Activated T-helper 1 cell treated with Interleukin-2 at 50 U/mL for 16 hours (primary cell): ENCODE measurements around the gene PTPRG.

Experiments used
- DNase-seq: peaks from one replicate; pipeline ENCODE4 v3.0.0-alpha.2; 2020; ENCODE audit warnings: low read depth

Gene PTPRG

GRCh38 chr3:61828880-61829721 is 267.7 kb downstream of the PTPRG start:
- DNase-seq = no peak

GRCh38 chr3:61829722-61830350 is 268.5 kb downstream of the PTPRG start:
- no peak for DNase-seq

DNA sequence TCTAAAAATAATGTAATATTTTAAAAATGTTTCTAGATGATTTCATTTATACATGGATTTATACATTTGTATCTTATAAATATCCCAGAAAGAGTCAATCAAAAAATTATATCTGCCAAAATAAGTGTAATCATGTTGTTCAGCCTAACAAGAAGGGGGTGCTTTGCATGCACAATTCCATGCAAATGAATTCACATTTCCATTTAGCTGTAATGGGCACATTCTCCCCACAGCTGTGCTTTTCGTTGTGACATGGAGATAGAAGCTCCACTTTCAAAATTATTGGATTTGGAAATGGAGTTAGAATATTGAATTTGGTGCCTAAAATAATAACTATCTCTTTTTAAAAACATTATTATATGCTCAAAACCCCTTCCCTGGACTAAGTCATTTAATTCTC is 270.6 kb downstream of the PTPRG start:
- no peak for DNase-seq

DNA sequence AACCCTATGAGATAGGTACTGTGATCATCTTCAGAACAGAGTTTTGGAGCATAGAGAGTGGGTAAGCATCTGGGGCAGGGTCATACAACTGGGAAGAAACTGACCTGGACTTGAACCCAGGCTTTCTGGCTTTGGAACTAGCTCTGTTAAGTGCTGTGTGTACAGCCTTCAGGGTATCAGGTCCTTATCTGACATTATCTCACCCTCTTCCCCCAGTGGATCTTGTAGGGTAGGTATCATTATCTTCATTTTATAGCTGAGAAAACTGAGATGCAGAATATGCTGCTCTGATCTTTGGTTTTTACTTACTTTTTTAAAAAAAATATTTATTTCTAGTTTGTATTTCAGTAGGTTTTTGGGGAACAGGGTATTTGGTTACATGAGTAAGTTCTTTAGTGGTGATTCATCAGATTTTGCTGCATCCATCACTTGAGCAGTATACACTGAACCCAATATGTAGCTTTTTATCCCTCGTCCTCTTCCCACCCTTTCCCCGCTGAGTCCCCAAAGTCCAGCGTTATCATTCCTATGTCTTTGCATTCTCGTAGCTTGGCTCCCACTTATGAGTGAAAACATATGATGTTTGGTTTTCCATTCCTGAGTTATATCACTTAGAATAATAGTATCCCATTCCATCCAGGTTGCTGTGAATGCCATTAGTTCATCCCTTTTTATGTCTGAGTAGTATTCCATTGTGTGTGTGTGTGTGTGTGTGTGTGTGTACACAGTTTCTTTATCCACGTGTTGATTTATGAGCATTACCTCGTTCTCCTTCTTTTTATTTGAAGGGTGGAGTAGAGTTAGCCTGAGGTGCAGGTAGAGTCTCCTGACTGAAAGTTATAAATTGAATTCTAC is 271.2 kb downstream of the PTPRG start:
- DNase-seq = no peak

DNA sequence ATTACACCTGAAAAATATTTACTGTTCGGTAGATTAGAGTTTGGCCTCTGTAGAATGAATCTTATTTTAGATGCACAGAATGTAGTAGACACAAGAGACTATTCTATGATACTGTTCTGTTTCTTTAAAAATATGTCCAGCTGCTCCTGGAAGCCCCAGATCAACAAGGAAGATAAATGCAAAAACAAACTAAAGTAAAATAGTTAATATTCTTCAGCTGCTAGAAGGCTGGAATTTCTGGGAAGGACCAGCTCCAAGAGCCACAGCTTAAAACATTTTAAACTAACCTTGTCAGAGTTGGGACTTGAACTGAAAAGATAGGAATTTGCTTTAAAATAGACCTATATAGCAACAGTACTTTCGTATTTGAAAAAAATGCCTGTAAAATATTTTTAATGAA is 277.9 kb downstream of the PTPRG start:
- no peak for DNase-seq

GRCh38 chr3:61841111-61841845 is 279.9 kb downstream of the PTPRG start:
- DNase-seq = no peak

DNA sequence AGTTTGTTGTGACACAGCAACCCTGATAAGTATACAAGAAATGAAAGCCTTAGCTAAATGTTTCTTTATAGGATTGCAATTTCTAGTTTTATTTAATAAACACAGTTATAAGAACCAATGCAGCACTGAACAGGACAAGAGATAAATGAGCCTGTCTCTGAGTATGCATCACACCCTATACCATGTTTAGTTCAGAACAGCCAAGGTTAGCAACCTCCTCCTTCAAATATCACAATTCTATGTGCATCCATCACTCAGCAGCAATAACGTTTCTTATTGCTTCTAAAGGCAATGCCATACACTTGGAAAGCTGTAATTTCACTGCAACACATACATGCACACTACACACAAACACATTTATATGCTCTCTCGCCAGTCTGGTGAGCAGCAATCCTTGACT is 280.6 kb downstream of the PTPRG start:
- DNase-seq = no peak

DNA sequence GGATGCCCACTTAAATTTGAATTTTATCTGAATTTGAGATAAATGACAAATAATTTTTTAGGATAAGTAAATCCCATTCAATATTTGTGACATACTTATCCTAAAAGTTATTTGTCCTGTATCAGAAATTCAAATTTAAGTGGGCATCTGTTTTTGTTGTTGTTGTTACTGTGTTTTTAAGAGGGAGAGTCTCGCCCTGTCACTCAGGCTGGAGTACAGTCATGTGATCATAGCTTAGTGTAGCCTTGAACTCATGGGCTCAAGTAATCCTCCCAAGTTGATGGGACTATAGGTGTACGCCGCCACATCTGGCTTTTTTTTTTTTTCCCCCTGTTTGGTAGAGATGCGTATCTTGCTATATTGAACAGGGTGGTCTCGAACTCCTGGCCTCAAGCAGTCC is 283.0 kb downstream of the PTPRG start:
- no peak for DNase-seq

DNA sequence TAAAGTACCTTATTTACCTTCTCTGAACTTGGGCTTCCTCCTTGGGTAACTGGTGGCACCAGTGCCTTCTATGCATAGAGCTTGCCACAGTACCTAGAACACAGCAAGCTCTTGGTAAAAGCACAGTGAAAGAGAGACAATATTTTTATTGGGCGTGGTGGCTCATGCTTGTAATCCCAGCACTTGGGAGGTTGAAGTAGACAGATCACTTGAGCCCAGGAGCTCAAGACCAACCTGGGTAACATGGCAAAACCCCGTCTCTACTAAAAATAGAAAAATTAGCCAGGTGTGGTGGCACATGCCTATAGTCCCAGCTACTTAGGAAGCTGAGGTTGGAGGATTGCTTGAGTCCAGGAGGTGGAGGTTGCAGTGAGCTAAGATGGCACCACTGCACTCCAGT is 285.1 kb downstream of the PTPRG start:
- no peak for DNase-seq

DNA sequence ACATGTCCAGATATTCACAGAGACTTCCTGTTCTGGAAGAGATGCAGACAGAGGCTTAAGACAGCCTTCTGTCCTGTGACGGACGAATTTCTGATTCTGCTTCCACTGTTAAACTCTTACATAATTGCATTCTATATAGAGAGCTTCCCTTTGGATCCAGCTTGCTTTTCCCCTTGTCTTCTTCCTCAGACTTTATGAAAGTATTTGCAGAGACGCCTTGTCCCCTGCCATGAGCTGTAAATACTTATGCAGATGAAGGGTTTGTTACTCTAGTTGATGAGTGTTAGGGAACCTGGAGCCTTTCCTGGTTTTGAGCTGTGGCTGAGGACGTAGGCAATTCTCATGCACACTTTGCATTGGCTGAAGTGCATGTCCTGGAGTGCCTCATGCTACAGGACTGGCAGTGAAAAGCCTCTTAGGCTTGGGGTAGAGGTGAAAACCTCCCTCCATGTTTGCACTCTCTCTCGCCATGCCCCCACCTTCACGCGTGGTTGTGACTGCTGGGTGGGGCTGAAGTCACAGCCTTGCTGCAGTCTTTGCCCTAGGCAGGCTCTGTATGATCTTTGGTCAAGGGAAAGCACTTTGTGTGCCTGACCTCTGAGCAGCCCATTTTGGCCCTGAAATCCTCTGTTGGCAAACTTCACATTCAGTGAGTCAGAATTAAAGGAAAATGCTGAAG is 286.6 kb downstream of the PTPRG start:
- no peak for DNase-seq

GRCh38 chr3:61848885-61849284 is 287.5 kb downstream of the PTPRG start:
- DNase-seq = no peak

DNA sequence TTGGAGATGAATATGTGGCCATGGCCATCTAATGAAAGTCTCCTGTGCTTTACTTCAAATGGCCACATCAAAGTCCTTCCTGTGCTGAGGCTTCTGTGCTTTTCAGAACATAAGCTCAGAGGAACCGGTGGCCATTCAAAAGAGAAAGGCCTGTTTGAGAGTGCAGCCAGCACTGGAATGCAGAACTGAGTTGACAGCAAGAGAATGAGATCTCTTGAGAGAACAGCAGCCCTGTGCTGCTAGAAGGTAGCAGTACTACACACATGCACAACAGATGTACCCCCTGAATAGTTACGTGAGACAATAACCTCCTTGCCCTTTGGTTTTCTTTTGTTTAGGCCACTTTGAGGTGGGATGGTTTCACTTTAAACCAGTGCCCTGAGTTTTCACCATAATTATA is 292.5 kb downstream of the PTPRG start:
- no peak for DNase-seq

GRCh38 chr3:61855211-61855610 is 293.8 kb downstream of the PTPRG start:
- DNase-seq = no peak

- DNase-seq = no peak
Observed at GRCh38 chr3:61857297-61857696, 295.9 kb downstream of the PTPRG start.

GRCh38 chr3:61858054-61858453 is 296.7 kb downstream of the PTPRG start:
- no peak for DNase-seq

DNA sequence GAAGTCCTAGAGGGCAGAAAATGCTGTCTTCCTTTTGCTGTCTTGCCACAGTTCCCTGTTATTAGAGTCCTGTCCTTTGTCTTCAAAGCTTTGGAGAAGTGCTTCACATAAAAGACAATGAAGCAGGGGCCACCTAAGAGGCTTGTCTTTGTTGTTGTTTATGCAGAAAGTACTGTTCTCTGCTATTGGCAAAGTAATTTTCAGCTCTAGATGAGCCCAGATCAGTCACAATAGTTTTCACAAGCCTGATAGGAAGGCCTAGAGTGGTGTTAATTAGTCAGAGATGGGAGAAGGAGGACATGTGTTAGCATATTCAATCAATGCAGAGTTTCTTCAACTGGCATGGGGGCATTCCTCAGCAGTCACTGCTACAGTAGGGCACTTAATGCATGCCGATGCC is 300.0 kb downstream of the PTPRG start:
- DNase-seq = no peak

- DNase-seq = no peak
Observed at GRCh38 chr3:61862614-61863289, 301.4 kb downstream of the PTPRG start.

DNA sequence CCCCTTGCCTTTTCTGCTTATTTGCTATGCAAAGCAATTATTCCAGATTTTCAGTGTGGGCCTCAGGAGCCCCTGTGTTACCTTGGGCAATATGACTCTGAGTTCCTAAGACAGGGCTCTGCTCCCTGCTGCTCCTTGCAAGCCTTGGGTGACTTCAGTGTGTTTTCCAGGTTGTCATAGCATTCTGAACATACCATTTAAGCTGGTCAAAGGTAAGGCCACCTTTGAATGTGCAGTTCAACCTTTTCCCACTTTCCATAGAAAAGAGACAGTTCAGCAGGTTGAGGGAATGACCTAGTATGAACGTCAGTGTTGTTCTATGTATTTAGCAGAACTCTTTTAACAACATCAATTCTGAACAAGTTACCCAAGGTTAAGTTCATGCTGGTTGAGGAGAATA is 302.2 kb downstream of the PTPRG start:
- no peak for DNase-seq

GRCh38 chr3:61864886-61865285 is 303.5 kb downstream of the PTPRG start:
- DNase-seq = no peak

DNA sequence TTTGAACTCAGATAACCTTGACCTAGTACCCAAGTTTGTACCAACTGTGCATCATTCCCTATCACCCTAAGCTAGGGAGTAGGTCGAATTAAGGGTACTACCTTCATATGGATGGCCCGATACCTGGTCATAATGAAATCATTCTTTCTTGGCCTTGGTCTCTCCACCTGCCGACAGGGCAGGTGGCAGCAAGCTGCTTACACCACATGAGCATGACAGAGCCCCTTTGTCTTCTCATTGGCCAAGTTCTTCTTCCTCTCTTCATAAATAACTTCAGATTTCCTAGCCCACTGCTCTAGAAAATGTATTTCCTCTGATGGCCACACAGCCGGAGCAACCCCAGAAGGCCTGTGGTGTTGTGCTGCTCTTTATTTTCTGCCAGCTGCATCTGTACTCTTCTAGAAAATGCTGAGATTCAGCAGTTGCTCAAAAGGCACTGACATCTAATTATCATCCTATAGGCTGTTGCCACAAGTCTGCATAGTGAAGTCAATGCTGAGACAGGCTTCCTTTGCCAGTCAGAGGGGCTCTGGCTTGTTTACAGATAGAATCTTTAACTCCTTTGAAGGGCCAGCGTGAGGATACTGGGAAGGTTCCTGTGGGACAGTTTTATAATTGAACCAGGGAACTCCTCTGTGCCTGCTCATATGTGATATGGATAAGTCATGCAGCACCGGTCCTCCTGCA is 304.2 kb downstream of the PTPRG start:
- no peak for DNase-seq
